AML-193 (cell line): ENCODE measurements around the gene DAPP1.

Experiments
- DNase-seq, 2 experiments: peaks; one replicate each; lab custom pipeline; 2025; lab: John Stamatoyannopoulos, UW

DAPP1 gene

GRCh38 chr4:99915449-99915848 lies 98.8 kb downstream of the DAPP1 start:
- no peak for DNase-seq

DNA sequence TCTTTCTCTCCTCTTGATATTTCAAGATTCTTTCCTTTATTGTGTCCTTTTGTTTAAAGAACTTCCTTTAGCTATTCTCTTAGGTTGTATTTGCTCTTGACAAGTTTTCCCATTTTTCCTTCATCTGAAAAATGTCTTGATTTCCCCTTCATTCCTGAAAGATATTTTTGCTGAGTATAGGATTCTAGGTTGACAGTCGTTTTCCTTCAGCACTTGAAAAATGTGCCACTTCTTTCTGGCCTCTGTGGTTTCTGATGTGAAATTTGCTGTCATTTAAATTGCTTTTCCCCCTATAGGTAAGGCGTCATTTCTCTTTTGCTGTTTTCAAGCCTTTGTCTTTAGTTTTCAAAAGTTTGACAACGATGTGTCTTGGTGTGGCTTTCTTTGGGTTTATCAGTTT lies 100.9 kb downstream of the DAPP1 start:
- DNase-seq: no peak

GRCh38 chr4:99918656-99919055 lies 102.0 kb downstream of the DAPP1 start:
- no peak for DNase-seq
